HepG2 (cell line): Measurements from ENCODE around the gene SQSTM1. TPM values are rescaled to one million over a fixed set of nuclear protein-coding genes. Genes with fewer than 3 reads are reported as not detected.

Source experiments
- ARNTL ChIP-seq: sonication (generic); formaldehyde crosslinking; IDR thresholded peaks from 2 replicates; pipeline ENCODE4 v1.4.0; 2020; ENCODE audit warnings: mild to moderate bottlenecking, missing genetic modification reagents
- FOXO1 ChIP-seq: sonication (generic); formaldehyde crosslinking; IDR thresholded peaks from 2 replicates; pipeline ENCODE4 v1.4.0; 2020; ENCODE audit warnings: missing genetic modification reagents
- FUBP1 ChIP-seq: sonication (generic); formaldehyde crosslinking; IDR thresholded peaks from 2 replicates; pipeline ENCODE4 v1.5.1; 2020; ENCODE audit warnings: missing genetic modification reagents, mild to moderate bottlenecking, borderline replicate concordance
- HNRNPLL ChIP-seq: fragments of 200-400 bp; formaldehyde crosslinking; IDR thresholded peaks from 2 replicates; pipeline ENCODE4 v1.6.1; 2017; ENCODE audit warnings: mild to moderate bottlenecking, low read depth, low read length; ENCODE audit not compliant: poor library complexity, severe bottlenecking
- KLF15 ChIP-seq: sonication (generic); formaldehyde crosslinking; IDR thresholded peaks from 2 replicates; pipeline ENCODE4 v1.8.1; 2023; ENCODE audit warnings: borderline replicate concordance, mild to moderate bottlenecking, inconsistent platforms, missing genetic modification reagents, mixed read lengths
- MIXL1 ChIP-seq: IDR thresholded peaks from 2 replicates; pipeline ENCODE4 v1.6.1; 2016
- NFIC ChIP-seq: IDR thresholded peaks from 2 replicates; pipeline ENCODE4 v1.6.1; 2012; ENCODE audit warnings: mild to moderate bottlenecking, low read length, inconsistent platforms
- POLR2A ChIP-seq, 2 experiments: IDR thresholded peaks; 2 replicates each; pipeline ENCODE4 v1.6.1; 2011; ENCODE audit warnings: low read depth in 2 of 2, low read length in 2 of 2, mild to moderate bottlenecking in 1 of 2, moderate library complexity in 1 of 2; ENCODE audit not compliant: insufficient read depth in 1 of 2
- SP140L ChIP-seq: sonication (generic); formaldehyde crosslinking; IDR thresholded peaks from 2 replicates; pipeline ENCODE4 v1.4.0; 2020; ENCODE audit warnings: missing genetic modification reagents, borderline replicate concordance
- ZNF234 ChIP-seq: sonication (generic); formaldehyde crosslinking; conservative IDR thresholded peaks from 2 replicates; pipeline ENCODE4 v1.5.1; 2020; ENCODE audit warnings: mild to moderate bottlenecking, missing genetic modification reagents
- ZNF326 ChIP-seq: sonication (generic); formaldehyde crosslinking; IDR thresholded peaks from 2 replicates; pipeline ENCODE4 v1.4.0; 2020; ENCODE audit warnings: missing genetic modification reagents, borderline replicate concordance
- ZNF784 ChIP-seq: sonication (generic); formaldehyde crosslinking; IDR thresholded peaks from 2 replicates; pipeline ENCODE4 v1.5.1; 2020; ENCODE audit warnings: missing genetic modification reagents, mild to moderate bottlenecking, borderline replicate concordance
- polyA plus RNA-seq, 8 experiments: library from polyadenylated mRNA; depleted of rRNA in 3 of 8; stranded (reverse) in 7 of 8; unstranded in 1 of 8; fragments of >200 nt; fragmentation: Illumina TruSeq in 4 of 8; extraction: Trizol in 4 of 8; gene quantifications; 2 replicates each; pipeline versions ENCODE4 v1.2.1 to v1.2.3, GENCODE V29; 2011 to 2016; ENCODE audit warnings: low read depth in 4 of 8, missing spikeins in 1 of 8, mixed read lengths in 1 of 8; ENCODE audit not compliant: insufficient read depth in 1 of 8
- total RNA-seq, 5 experiments: library from RNA; depleted of rRNA; stranded (reverse); fragments of >200 nt; fragmentation: Illumina TruSeq; extraction: Trizol; gene quantifications; 2 replicates each; pipeline ENCODE4 v1.2.3, GENCODE V29; 2016; ENCODE audit warnings: low read depth in 1 of 5
- TF ChIP-seq, protein P1 (sequence below): sonication (generic); formaldehyde crosslinking; IDR thresholded peaks from 2 replicates; pipeline ENCODE4 v1.9.0; 2021; ENCODE audit warnings: mild to moderate bottlenecking, missing genetic modification reagents
- TF ChIP-seq, protein P2 (sequence below): sonication (generic); formaldehyde crosslinking; conservative IDR thresholded peaks from 2 replicates; pipeline ENCODE4 v1.8.0; 2022; ENCODE audit warnings: low read depth, missing genetic modification reagents

SQSTM1 gene
- total and polyA plus RNA-seq, 2 of the 13 experiments (the other 11 are each of a cell fraction or from before 2014, with no cell fraction given): 90.9 to 160 TPM

GRCh38 chr5:179823937-179824744 is 3.4 kb downstream of the SQSTM1 start (continued):
- no peak for TF ChIP-seq FUBP1 (CRISPR knock-in tag)
- no peak for TF ChIP-seq ARNTL (CRISPR knock-in tag)
- TF ChIP-seq, protein P1, sequence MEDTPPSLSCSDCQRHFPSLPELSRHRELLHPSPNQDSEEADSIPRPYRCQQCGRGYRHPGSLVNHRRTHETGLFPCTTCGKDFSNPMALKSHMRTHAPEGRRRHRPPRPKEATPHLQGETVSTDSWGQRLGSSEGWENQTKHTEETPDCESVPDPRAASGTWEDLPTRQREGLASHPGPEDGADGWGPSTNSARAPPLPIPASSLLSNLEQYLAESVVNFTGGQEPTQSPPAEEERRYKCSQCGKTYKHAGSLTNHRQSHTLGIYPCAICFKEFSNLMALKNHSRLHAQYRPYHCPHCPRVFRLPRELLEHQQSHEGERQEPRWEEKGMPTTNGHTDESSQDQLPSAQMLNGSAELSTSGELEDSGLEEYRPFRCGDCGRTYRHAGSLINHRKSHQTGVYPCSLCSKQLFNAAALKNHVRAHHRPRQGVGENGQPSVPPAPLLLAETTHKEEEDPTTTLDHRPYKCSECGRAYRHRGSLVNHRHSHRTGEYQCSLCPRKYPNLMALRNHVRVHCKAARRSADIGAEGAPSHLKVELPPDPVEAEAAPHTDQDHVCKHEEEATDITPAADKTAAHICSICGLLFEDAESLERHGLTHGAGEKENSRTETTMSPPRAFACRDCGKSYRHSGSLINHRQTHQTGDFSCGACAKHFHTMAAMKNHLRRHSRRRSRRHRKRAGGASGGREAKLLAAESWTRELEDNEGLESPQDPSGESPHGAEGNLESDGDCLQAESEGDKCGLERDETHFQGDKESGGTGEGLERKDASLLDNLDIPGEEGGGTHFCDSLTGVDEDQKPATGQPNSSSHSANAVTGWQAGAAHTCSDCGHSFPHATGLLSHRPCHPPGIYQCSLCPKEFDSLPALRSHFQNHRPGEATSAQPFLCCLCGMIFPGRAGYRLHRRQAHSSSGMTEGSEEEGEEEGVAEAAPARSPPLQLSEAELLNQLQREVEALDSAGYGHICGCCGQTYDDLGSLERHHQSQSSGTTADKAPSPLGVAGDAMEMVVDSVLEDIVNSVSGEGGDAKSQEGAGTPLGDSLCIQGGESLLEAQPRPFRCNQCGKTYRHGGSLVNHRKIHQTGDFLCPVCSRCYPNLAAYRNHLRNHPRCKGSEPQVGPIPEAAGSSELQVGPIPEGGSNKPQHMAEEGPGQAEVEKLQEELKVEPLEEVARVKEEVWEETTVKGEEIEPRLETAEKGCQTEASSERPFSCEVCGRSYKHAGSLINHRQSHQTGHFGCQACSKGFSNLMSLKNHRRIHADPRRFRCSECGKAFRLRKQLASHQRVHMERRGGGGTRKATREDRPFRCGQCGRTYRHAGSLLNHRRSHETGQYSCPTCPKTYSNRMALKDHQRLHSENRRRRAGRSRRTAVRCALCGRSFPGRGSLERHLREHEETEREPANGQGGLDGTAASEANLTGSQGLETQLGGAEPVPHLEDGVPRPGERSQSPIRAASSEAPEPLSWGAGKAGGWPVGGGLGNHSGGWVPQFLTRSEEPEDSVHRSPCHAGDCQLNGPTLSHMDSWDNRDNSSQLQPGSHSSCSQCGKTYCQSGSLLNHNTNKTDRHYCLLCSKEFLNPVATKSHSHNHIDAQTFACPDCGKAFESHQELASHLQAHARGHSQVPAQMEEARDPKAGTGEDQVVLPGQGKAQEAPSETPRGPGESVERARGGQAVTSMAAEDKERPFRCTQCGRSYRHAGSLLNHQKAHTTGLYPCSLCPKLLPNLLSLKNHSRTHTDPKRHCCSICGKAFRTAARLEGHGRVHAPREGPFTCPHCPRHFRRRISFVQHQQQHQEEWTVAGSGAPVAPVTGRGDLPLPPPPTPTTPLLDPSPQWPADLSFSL (CRISPR knock-in tag): no peak
- TF ChIP-seq ZNF234 (CRISPR knock-in tag): no peak
- TF ChIP-seq, protein P2, sequence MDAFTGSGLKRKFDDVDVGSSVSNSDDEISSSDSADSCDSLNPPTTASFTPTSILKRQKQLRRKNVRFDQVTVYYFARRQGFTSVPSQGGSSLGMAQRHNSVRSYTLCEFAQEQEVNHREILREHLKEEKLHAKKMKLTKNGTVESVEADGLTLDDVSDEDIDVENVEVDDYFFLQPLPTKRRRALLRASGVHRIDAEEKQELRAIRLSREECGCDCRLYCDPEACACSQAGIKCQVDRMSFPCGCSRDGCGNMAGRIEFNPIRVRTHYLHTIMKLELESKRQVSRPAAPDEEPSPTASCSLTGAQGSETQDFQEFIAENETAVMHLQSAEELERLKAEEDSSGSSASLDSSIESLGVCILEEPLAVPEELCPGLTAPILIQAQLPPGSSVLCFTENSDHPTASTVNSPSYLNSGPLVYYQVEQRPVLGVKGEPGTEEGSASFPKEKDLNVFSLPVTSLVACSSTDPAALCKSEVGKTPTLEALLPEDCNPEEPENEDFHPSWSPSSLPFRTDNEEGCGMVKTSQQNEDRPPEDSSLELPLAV (CRISPR knock-in tag): no peak
- TF ChIP-seq SP140L (CRISPR knock-in tag): no peak
- TF ChIP-seq KLF15 (CRISPR knock-in tag): no peak
- TF ChIP-seq POLR2A (IDR thresholded peaks at IDR 0.05; ENCODE audit: insufficient read depth in 1 of 2, low read depth in 2 of 2, low read length in 2 of 2): peak in 1 of 2 experiments; percentile 31; a peak in 1 of 4 replicates
- TF ChIP-seq ZNF784 (CRISPR knock-in tag): no peak
- peak; percentile 22 for TF ChIP-seq HNRNPLL
- no peak for TF ChIP-seq FOXO1 (CRISPR knock-in tag)
- no peak for TF ChIP-seq MIXL1 (CRISPR knock-in tag)
- TF ChIP-seq NFIC: no peak
- no peak for TF ChIP-seq ZNF326 (CRISPR knock-in tag)
- TF ChIP-seq, all 625 proteins: peak for 16
